HG03558 (cell line): ENCODE results near the gene VASH2.
A peak's percentile ranks its signal among the peaks of the same experiment; 100 is the strongest.
"Not testable (repeated sequence)": the region's sequence is repeated elsewhere in the genome, so short reads cannot be mapped to it uniquely, and the experiment has no call there.

Experiments used
- ATAC-seq: cut with Tn5 transposase; IDR thresholded peaks from one replicate; pipeline ENCODE4 v1.9.1; 2021; ENCODE audit warnings: moderate number of reproducible peaks; ENCODE audit not compliant: unreplicated experiment; ENCODE audit errors: extremely low read depth

The VASH2 gene

GRCh38 chr1:212950243-212951125 lies at the start of gene VASH2:
Gene VASH2, plus strand, starts transcription at chr1:212950541. Its CDS starts 1,002 bp downstream, at chr1:212951543.
- ATAC-seq: peak; percentile 91

GRCh38 chr1:212901290-212901689 lies 49.1 kb upstream of the VASH2 start:
- ATAC-seq: no peak

GRCh38 chr1:212902054-212902453 lies 48.3 kb upstream of the VASH2 start:
- ATAC-seq: no peak

GRCh38 chr1:212903664-212904063 lies 46.7 kb upstream of the VASH2 start:
- ATAC-seq: no peak

- not testable (repeated sequence) for ATAC-seq
Observed at GRCh38 chr1:212908071-212908470, 42.3 kb upstream of the VASH2 start.

GRCh38 chr1:212908971-212909370 lies 41.4 kb upstream of the VASH2 start:
- no peak for ATAC-seq

- ATAC-seq: no peak
Observed at GRCh38 chr1:212909652-212910063, 40.7 kb upstream of the VASH2 start.

GRCh38 chr1:212910213-212910612 lies 40.1 kb upstream of the VASH2 start:
- not testable (repeated sequence) for ATAC-seq

GRCh38 chr1:212913638-212914037 lies 36.7 kb upstream of the VASH2 start:
- not testable (repeated sequence) for ATAC-seq

GRCh38 chr1:212914110-212914509 lies 36.2 kb upstream of the VASH2 start:
- ATAC-seq: not testable (repeated sequence)

GRCh38 chr1:212914789-212915188 lies 35.6 kb upstream of the VASH2 start:
- no peak for ATAC-seq

- ATAC-seq: no peak
Observed at GRCh38 chr1:212915245-212916091, 34.9 kb upstream of the VASH2 start.

- no peak for ATAC-seq
Observed at GRCh38 chr1:212916481-212917133, 33.7 kb upstream of the VASH2 start.

GRCh38 chr1:212917134-212917485 lies 33.2 kb upstream of the VASH2 start:
- ATAC-seq: no peak

- ATAC-seq: no peak
Observed at GRCh38 chr1:212917858-212918257, 32.5 kb upstream of the VASH2 start.

GRCh38 chr1:212918824-212919223 lies 31.5 kb upstream of the VASH2 start:
- no peak for ATAC-seq

GRCh38 chr1:212920246-212920645 lies 30.1 kb upstream of the VASH2 start:
- no peak for ATAC-seq

- no peak for ATAC-seq
Observed at GRCh38 chr1:212920896-212921295, 29.4 kb upstream of the VASH2 start.

GRCh38 chr1:212922016-212922415 lies 28.3 kb upstream of the VASH2 start:
- ATAC-seq: no peak

GRCh38 chr1:212926372-212926771 lies 24.0 kb upstream of the VASH2 start:
- no peak for ATAC-seq
